Endothelial cell (in vitro differentiated cells): ENCODE measurements around the gene TRIM58. TPM values are rescaled to one million over a fixed set of nuclear protein-coding genes. Genes with fewer than 3 reads are reported as not detected.

Source experiments
- DNase-seq: peaks from one replicate; pipeline ENCODE4 v3.0.0; 2021; ENCODE audit warnings: low spot score
- H3K27ac Mint-ChIP-seq: one replicate; pipeline ENCODE4 v1.8.0; 2021; ENCODE audit warnings: mixed read lengths, inconsistent platforms; ENCODE audit not compliant: unreplicated experiment
- H3K27me3 Mint-ChIP-seq: one replicate; pipeline ENCODE4 v1.8.0; 2021; ENCODE audit warnings: mild to moderate bottlenecking, moderate library complexity, mixed read lengths, inconsistent platforms; ENCODE audit not compliant: unreplicated experiment
- H3K36me3 Mint-ChIP-seq: one replicate; pipeline ENCODE4 v1.8.0; 2021; ENCODE audit warnings: mild to moderate bottlenecking, low read depth, mixed read lengths, inconsistent platforms; ENCODE audit not compliant: unreplicated experiment
- H3K4me1 Mint-ChIP-seq: one replicate; pipeline ENCODE4 v1.8.0; 2021; ENCODE audit warnings: mild to moderate bottlenecking, mixed read lengths, inconsistent platforms; ENCODE audit not compliant: unreplicated experiment
- H3K4me3 Mint-ChIP-seq: one replicate; pipeline ENCODE4 v1.8.0; 2021; ENCODE audit warnings: mild to moderate bottlenecking, mixed read lengths, inconsistent platforms; ENCODE audit not compliant: unreplicated experiment
- H3K9me3 Mint-ChIP-seq: one replicate; pipeline ENCODE4 v1.8.0; 2021; ENCODE audit warnings: mixed read lengths, inconsistent platforms; ENCODE audit not compliant: unreplicated experiment
- total RNA-seq: library from RNA; stranded (reverse); fragmentation: NEBNext Ultra II Directional; extraction: Animal tissue kit (Norgen Biotek cat#: 25700); gene quantifications from one replicate; pipeline ENCODE4 v1.2.1, GENCODE V29; 2021; ENCODE audit not compliant: unreplicated experiment
- TF ChIP-seq, protein P1 (sequence below): fragments of 200-600 bp; sonication (generic); IDR thresholded peaks from one replicate; pipeline ENCODE4 v1.5.0; 2021; ENCODE audit warnings: antibody characterized with exemption; ENCODE audit not compliant: unreplicated experiment

TRIM58 gene
- total RNA-seq, 1 donor from 2014 or later: 1.4 TPM

DNA sequence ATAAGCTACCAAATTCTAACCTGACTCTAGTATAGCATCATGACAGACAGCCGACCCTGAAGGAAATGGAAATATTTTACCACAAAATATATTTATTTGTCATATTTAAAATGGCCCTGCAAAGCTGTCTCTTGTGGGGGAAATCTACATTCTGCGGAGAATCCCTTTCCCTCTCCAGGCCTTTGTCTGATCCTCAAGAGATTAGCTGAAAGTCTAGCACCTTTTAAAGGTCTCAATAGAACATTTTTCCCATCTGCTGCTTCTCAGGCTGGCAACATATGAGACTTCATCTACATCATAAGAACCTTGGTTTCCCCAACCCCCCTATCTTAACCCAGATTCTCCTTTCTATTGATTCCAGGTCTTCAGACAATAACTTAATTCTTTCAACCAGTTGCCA lies 13.6 kb upstream of the TRIM58 start:
- H3K27ac Mint-ChIP-seq: no peak overlapping the region
- TF ChIP-seq, protein P1, sequence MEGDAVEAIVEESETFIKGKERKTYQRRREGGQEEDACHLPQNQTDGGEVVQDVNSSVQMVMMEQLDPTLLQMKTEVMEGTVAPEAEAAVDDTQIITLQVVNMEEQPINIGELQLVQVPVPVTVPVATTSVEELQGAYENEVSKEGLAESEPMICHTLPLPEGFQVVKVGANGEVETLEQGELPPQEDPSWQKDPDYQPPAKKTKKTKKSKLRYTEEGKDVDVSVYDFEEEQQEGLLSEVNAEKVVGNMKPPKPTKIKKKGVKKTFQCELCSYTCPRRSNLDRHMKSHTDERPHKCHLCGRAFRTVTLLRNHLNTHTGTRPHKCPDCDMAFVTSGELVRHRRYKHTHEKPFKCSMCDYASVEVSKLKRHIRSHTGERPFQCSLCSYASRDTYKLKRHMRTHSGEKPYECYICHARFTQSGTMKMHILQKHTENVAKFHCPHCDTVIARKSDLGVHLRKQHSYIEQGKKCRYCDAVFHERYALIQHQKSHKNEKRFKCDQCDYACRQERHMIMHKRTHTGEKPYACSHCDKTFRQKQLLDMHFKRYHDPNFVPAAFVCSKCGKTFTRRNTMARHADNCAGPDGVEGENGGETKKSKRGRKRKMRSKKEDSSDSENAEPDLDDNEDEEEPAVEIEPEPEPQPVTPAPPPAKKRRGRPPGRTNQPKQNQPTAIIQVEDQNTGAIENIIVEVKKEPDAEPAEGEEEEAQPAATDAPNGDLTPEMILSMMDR: no peak
- DNase-seq: no peak
- H3K9me3 Mint-ChIP-seq: peaks cover 6% of the 10 kb centered on the region
- no peaks in the 10 kb centered on the region for H3K36me3 Mint-ChIP-seq
- no peak overlapping the region for H3K4me3 Mint-ChIP-seq
- no peaks in the 10 kb centered on the region for H3K4me1 Mint-ChIP-seq
- peaks cover 6% of the 10 kb centered on the region for H3K27me3 Mint-ChIP-seq

DNA sequence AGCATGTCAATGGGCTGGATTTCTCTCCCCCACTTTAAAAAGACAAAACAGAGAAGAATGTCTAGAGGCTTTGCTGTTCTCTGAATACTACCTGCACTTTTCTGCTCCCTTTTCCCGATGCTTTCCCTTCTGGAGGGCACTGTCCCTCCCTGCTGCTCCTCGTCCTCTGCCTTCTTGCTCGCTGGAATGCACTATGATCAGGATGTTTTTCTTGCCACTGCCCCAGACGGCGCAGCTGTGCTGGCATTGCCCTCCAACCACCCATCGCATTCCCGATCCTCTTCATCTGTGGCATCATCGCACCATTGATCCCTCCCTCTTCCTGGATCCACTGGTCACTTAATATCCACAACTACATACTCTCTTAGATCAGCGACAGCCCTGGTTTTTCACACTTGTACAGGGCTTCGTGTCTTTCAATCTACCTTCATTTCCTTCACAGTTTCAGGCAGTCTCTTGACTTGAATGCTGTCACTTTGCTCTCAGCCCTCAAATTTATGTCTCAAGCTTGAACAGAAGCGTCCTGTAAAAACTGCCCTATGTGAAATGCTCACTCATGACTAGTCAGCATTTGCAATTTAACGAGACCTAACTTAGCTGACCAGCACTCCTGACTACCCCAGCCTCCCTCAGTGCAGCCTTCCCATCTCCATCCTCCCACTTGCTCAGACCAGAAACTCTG lies 11.8 kb upstream of the TRIM58 start:
- H3K9me3 Mint-ChIP-seq: peaks cover 6% of the 10 kb centered on the region
- no peak overlapping the region for H3K27ac Mint-ChIP-seq
- no peaks in the 10 kb centered on the region for H3K36me3 Mint-ChIP-seq
- no peaks in the 10 kb centered on the region for H3K4me1 Mint-ChIP-seq
- H3K4me3 Mint-ChIP-seq: no peak overlapping the region
- no peak for DNase-seq
- H3K27me3 Mint-ChIP-seq: peaks cover 6% of the 10 kb centered on the region
- TF ChIP-seq, protein P1: no peak

DNA sequence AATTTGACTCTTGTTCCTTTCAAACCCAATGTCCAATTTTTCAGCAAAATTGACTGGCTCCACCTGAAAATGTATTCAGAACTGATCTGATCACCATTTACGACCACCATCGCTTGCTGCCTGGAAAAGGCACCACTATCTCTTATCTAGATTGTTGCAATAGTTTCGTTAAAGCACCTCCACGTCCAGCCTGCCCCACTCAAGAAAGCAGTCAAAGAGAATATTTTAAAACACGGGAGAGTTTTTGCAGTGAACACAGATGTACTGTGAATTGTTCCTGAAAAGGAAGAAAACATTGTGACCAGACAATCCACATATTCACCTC lies 11.3 kb upstream of the TRIM58 start:
- Mint-ChIP-seq H3K4me1 (no peaks in the 10 kb centered on the region), H3K27ac (no peak overlapping the region), H3K9me3 (peaks cover 6% of the 10 kb centered on the region), H3K27me3 (peaks cover 6% of the 10 kb centered on the region), H3K4me3 (no peak overlapping the region), H3K36me3 (no peaks in the 10 kb centered on the region)
- TF ChIP-seq, protein P1: no peak
- DNase-seq: no peak

DNA sequence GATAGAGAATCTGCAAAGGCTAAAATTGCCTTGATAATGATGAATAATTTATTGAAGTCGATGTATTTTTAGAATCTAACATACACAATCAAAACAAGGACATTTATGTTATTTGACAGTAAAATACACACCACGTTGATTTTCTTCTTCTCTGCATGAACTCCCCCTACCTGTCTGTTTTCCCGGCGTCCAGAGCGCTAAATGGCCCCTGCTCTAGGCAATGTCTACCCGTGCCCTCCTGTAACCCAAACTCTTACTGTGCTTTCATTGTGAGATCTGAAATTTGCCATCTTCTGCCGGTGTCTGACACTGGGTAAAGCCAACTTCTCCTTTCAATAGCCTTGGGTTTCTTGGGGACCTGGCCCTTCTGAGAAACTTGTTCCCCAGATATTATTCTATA lies 8.6 kb upstream of the TRIM58 start:
- H3K9me3 Mint-ChIP-seq: no peaks in the 10 kb centered on the region
- no peak overlapping the region for H3K27ac Mint-ChIP-seq
- DNase-seq: no peak
- TF ChIP-seq, protein P1: no peak
- H3K4me3 Mint-ChIP-seq: no peak overlapping the region
- H3K4me1 Mint-ChIP-seq: no peaks in the 10 kb centered on the region
- no peaks in the 10 kb centered on the region for H3K36me3 Mint-ChIP-seq
- H3K27me3 Mint-ChIP-seq: peaks cover 9% of the 10 kb centered on the region

DNA sequence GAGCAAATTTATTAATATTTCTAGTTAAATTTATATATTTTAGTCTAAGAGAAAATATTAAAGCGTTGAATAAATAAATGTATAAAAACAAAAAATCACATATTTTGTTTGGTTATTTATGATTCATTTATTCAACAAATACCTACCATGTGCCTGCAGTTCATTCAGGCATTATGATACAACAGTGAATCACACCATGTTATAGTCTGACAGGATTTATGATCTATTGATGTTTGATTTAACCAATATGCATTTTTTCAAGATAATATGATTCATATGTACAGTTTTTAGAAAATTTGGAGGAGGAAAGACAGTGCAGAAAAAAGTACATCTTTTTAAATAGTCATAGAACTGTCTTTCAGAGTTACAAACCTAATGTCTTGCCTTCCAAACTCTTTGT lies 7.4 kb upstream of the TRIM58 start:
- DNase-seq: no peak
- no peak overlapping the region for H3K27ac Mint-ChIP-seq
- no peaks in the 10 kb centered on the region for H3K4me1 Mint-ChIP-seq
- H3K36me3 Mint-ChIP-seq: no peaks in the 10 kb centered on the region
- no peak overlapping the region for H3K4me3 Mint-ChIP-seq
- no peaks in the 10 kb centered on the region for H3K9me3 Mint-ChIP-seq
- peaks cover 4% of the 10 kb centered on the region for H3K27me3 Mint-ChIP-seq
- TF ChIP-seq, protein P1: no peak
